Activated T-cell treated with anti-CD3 and anti-CD28 coated beads for 1 hour (primary cell): ENCODE data around the gene RAB7A.

Source experiments
- DNase-seq: peaks from one replicate; pipeline ENCODE4 v3.0.0-alpha.2; 2020; ENCODE audit warnings: low read depth

Gene RAB7A

DNA sequence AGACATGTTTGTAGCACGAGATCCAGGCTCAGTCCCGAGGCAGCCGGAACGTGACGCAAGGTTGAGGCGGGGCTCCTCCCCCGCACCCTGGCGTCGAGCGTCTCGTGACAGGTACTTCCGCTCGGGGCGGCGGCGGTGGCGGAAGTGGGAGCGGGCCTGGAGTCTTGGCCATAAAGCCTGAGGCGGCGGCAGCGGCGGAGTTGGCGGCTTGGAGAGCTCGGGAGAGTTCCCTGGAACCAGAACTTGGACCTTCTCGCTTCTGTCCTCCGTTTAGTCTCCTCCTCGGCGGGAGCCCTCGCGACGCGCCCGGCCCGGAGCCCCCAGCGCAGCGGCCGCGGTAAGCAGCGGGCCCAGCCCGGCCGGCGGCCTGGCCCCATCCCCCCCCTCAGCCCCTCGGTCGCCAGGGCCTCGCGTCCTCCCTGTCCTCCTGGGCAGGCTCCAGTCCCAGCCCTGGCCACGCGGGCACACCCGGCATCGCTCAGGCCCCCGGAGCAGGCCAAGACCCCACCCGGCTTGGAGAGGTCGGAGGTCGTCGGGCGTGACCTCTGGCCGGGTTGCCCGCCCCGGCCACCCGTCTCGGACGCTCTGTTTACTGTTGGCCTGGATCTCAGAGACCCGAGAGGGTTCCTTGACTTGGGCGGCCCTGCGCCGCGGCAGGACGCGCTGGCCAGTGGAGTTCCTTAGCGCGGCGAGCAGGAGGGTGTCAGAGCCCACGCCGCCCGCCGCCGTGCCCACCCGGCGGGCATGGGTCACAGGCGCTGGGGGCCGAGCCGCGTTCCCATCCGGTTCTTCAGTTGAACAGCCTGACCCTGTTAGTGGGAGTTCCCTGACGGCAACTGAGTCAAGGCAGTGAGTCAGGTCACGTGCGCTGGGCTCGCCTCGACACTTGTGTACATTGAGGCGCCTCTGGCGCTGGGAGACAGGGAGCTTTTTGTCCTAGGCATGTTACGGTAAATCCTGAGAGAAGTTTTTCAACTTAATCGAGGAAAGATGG lies at the start of gene RAB7A:
Gene RAB7A (plus strand): TSS at position 161 of the 994 bp plus-strand sequence. CDS start 69,185 bp downstream, outside the sequence.
- DNase-seq = peak; percentile 92

DNA sequence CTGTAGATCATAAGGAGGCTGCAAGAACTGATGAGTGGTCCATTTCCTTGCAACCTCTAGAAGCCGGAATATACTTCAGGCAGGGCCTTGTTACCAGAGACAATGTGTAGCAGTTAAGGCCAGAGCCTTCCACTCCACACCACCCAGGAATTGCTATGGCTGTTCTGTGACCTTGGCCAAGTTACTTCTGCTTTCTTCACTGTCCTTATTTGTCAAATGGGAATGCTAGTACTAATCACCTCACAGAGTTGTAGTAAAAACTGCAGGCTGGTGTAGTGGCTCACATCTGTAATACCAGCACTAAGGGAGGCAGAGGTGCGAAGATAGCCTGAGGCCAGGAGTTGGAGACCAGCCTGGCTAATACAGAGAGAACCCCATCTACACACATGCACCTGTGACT lies 46.6 kb upstream of the RAB7A start:
- DNase-seq = no peak

DNA sequence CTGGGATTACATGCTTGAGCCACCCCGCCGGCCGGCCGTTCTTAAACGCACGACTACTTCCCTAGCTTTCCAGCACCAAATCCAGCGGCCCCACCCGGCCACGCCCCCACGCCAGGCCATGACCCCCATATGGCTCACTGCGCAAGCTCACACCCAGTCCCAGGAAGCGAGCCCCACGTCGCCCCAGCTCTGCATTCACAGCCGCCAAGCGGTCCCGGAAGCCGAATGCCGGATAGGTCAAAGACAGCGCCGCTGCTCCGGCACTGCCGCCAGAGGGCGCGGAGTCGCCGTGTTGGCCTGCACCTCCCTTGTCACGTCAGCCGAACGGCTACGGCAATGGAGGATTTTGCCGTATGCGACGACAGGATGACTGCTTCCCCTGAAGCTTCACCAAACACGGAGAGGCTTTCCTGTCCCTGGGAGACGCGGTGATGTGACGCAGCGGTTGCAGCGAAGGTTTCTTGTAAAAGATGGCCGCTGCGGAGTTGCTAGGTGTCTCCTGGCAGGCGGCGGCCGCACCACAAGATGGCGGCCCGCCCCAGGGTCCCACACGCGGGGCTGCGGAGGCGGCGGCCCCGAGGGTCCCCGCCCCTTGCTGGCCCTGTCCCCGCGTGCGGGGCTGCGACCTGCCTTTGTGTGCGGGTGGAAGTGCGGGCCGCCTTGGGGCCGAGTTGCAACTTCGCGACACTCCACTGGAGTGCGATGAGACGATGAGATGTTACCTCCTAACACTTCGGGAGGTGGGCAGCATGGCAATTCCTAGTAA lies 45.2 kb upstream of the RAB7A start:
- peak; percentile 95 for DNase-seq

DNA sequence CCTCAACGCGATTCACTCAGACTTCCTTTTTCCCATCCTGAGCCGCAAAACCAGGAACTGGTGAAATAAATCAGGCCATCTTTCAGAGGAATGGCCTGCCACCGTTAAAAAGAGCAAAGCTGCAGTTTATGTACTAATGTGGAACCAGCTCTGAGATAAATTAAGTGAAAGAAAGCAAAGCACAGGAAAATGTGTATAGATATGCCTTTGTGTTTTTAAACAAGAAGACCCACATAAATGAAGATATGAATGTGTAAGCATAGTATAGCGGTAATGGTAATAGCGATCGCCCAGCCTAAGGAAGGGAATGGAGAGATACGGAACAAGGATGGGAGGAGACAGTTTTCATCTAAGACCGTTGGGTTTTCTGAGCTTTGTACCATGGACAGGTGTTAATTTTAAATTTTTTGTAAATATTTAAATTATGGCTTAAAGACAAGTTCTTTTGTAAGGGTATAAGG lies 44.6 kb upstream of the RAB7A start:
- DNase-seq = no peak

DNA sequence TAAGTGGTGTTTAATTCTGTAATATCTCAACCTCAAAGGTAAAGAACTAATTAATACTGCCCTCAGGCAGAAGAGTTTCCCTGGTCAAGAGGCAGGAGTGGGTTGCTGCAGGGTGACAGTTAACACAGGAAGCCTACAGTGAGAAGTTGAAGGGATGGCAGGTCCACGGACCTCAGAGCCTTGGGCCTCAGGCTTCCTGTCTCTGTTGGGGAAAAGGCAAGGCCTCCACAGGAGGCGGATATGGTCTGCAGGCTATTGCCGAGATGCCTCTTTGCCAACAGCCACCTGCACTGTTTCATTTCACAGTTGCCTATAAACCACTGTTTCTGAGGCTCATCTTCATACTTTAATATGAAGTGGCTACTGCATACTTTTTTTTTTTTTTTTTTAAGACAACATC lies 42.0 kb upstream of the RAB7A start:
- DNase-seq = no peak

DNA sequence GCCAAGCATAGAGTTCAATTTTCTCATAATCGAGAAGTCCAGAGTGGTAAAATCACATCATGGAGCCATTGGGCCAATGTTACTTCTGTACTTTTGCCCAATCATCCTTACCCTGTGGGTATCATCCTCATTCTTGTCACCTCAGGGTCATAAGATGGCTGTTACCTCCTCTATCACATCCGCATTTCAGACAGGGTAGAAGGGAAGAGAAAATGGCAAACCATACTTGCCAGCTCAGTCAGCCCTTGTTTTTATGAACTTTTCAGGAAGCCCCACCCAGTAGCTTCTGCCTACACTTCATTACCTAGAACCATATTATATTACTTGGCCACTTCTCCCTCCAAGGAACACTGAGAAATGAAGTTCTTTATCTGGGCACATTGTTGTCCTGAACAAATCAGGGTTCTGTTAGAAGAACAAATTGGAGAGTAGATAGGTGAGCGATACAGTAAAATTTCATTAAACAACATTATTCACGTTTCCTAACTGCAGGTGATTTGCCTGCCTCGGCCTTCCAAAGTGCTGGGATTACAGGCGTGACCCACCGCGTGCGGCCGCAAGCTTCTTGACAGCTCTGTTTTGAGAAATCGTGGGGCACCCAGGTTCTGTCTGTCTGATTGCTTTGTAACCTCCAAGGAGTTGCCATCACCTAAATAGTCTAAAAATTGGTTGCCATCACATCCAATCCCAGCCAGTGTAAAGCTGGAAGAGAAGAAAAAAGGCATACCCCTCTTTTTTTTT lies 40.8 kb upstream of the RAB7A start:
- no peak for DNase-seq

DNA sequence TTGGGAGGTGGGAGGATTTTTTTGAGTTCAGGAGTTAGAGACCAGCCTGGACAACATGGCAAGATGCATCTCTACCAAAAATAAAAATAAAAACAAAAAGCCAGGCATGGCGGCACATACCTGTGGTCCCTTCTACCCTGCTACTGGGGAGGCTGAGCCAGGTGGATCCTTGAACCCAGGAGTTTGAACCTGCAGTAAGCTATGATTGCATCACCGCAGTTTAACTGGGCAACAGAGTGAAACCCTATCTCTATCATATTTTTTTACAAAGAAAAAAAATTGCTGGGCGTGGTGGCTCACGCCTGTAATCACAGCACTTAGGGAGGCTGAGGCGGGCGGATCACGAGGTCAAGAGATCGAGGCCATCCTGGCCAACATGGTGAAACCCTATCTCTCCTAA lies 39.5 kb upstream of the RAB7A start:
- no peak for DNase-seq

DNA sequence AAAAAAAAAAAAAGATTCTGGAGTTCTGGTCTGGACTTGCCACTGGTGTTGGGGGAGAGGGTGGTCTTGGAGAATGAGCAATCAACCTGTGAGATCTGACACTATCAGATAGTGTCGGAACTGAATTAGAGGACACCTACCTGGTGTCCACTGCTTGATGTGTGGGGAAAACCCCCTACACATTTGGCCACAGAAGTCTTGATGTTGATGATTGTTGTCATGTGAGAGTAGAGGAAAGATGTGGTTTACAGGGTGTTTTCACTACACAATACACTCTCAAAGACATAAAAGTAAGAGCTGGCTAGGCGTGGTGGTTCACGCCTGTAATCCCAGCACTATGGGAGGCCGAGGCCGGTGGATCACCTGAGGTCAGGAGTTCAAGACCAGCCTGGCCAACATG lies 36.9 kb upstream of the RAB7A start:
- DNase-seq = no peak

DNA sequence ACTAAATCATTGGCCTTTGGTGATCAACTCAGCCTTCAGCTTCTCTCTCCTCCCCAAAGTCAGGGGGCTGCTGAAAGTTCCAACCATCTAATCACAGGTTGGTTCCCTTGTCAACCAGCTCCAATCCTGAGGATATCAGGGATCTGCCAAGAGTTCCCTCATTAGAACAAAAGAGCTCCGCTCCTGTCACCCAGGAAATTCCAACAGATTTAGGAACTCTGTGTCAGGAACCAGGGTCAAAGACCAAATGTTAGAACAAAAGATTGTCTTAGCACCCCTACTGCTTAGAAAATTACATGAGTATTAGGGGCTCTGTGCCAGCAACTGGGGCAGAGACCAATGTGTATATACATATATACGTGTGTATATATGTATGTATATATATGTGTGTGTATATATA lies 32.3 kb upstream of the RAB7A start:
- DNase-seq = no peak

DNA sequence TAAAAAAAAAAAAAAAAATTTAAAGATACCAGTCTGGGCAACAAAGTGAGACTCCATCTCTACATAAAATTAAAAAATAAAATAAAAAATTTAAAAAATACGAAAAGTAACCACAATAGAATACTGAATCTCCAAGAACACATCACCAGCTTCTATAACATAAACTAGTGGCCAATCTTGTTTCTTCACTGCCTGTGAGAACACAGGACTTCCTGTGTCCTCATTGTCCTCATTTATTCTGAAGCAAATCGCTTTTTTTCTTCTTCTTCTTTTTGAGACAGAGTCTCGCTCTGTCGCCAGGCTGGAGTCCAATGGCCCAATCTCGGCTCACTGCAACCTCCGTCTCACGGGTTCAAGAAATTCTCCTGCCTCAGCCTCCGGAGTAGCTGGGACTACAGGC lies 28.6 kb upstream of the RAB7A start:
- no peak for DNase-seq

DNA sequence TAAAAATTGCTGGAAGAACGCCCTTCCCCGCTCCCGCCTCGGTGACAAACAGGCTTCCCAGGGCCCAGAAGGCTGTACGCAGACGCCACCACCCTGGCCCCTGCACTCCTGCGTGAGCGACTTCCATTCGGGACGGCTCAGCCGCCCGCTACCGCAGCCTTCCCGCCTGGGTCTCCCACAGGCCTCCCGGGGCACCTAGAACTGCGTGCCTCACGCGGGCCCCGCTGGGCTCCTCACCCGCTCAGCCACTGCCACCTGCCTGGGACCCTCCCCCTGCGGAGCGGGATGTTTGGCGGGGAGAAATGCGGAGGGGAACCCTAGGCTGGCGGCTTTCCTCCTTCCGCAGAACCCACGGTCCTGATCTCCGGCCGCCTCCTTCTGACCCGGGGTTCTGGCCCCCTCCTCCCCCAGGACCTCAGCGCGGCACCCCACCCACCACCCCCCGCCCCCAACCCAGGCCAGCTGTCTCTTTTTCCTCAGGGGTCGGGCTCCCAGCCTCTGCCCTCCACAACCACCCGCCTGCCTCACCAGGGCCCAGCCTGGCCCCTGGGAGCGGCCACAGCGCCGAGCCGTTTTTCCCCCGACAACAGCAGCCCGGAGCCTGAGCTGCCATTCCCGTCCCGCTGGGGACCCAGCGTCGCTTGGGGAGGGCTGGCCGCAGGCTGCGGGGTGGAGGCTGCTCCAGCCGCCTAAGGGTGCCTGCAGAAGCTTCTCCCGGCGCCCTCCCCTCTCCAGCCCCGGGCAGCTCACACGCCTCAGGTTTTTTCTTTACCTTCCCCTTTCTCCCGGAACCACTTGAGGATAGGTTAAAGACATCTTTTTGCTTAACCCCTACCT lies 27.6 kb upstream of the RAB7A start:
- peak; percentile 6 for DNase-seq

DNA sequence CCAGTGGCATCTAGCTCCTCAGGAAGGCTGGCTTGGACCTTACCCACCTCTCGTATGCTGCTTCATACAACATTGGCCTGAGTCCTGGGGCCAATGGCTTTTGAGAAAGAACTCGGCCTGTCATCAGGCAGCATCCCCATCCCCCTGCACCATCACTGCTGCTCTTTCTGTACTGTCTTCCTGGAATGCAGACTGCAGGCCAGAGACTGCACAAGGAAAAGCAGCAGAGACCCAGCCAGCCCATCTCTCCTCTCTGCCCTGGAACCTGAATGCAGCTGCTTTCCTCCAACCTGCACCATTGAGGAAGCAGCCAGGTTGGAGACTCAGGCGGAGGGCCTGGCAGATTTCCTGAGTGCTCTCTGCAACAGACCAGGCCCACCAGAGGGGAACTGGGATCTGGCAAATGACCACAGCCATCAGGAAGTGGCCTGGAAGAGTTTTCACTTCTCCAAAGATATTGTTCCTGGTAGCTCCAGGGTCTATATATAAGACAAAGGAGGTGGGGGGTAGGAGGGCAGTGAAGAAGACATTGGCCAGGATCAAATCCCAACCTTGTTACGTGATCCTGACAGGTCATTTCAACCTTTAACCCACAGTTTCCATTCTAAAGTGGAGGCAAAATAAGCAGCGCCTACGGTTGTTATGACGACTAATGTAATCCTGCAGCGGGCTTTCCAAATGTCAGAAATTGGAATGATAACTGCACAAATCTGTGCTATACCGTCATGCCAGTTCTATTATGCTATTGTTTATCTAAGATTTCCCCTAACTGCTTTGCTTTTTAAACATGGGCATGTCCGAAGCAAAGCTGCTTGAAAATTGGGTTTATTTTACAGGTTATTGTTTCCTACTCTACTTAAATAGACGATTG lies 24.4 kb upstream of the RAB7A start:
- DNase-seq = no peak

DNA sequence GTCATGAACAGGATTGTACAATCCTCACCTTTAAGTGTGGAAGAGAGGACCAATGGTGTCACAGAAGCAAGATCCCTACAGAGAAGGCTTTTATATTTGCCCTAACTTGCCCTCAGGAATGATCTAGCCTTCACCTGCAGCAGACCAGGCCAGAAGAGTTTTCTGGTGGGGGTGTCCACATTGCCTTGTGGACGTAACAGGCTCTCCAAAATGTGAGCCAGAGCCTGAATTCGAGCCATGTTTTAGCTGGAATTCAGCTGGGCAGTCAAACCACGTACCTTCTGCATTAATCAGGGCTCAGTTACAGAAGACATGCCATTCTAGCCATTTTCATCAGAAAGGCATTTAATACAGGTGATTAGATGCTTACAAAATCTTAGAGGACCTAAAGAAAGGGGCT lies 23.6 kb upstream of the RAB7A start:
- DNase-seq = no peak

DNA sequence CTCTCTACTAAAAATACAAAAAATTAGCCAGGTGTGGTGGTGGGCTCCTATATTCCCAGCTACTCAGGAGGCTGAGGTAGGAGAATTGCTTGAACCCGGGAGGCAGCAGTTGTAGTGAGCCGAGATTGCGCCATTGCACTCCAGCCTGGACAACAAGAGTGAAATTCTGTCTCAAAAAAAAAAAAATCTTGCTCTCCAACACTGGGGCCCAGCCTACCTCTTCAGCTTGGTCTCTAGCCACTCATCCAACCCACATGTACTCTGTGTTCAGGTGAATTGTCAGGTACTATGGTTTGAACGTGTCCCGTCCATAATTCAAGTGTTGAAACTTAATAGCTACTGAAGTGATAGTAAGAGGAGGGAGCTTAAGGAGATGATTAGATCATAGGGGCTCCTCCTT lies 22.4 kb upstream of the RAB7A start:
- no peak for DNase-seq

DNA sequence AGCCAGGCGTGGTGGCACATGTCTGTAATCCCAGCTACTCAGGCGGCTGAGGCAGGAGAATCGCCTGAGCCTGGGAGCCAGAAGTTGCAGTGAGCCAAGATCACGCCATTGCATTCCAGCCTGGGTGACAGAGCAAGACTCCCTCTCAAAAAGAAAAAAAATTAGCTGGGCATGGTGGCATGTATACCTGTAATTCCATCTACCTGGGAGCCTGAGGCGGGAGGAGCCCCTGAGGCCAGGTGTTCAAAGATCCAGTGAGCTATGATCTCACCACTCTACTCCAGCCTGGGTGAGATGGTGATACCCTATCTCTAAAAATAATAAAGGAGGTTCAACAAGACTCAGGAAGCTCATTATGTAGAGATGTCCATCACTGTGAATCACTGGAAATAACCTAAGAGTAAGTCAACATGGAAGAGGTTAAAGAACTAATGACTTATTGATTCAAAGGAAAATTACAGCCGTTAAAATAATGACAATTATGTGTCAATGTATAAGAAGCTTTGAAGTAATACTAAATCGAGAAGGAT lies 19.8 kb upstream of the RAB7A start:
- no peak for DNase-seq

DNA sequence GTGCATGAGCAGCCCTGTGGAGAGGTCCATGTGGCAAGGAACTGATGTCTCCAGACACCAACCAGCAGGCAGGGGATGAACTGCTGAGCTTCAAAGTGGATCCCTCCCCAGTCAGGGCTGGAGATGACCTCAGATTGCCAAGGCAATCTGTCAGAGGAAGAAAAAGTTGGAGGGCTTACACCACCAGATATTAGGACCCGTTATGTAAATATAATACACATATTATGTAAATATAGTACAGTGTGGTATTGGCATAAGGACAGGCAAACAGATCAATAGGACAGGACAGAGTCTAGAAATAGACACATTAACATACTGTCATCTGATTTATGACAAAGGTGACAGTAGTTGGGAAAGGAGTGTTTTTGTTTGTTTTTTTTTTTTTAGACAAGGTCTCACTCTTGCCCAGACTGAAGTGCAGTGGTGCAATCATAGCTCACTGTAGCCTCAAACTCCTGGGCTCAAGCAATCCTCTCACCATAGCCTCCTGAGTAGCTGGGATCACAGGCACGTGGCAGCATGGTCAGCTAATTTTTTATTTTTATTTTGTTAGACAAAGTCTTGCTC lies 18.0 kb upstream of the RAB7A start:
- no peak for DNase-seq

DNA sequence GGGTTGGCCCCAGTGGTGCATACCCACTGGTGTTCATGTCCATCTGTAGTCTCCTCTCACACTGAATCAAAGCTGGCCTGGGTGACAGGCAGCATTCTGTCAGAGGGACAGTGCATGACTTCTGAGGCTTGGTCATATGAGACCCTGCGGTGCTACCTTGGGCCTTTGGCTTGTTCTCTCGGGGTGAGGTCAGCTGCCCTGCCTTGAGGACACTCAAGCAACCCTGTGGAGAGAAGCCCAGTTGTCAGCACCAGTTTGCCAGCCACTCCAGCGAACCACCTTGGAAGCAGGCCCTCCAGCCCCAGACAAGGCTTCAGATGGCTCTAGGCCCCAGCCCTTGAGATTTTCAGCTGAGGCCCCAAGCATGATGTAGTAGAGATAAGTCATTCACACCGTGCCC lies 16.9 kb upstream of the RAB7A start:
- no peak for DNase-seq

DNA sequence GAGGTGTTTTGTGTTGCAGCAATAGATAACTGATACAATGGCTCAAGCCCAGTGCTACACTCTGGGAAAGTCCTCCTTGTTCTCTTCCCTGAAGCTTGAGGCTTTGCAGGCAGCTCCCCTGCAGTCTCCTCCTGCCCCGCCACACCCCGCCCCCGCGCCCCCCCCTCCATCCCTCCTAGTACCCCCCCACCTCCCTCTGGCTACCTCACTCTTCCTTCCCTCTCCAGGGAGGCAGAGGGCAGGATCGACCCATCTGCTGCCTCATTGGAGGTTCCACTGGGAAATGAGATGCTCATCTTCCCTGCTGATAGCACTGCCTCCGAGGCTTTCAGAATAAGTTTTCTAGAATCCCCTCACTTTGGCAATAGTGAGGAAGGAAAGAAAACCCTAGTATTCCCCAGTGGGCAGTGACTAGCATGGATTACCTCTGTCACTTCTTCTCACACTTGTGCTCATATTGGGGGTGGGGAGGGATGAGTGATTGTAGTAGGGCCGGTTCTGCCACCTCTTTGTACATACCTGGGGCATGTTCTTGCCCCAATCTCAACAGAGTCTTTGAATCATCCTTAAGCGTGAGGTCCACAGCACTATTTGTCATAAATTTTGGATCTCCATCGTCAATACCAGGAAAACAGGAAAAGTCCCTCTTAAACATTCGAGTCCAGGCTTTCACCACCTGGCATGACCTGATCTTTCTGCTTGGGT lies 16.3 kb upstream of the RAB7A start:
- DNase-seq = no peak

DNA sequence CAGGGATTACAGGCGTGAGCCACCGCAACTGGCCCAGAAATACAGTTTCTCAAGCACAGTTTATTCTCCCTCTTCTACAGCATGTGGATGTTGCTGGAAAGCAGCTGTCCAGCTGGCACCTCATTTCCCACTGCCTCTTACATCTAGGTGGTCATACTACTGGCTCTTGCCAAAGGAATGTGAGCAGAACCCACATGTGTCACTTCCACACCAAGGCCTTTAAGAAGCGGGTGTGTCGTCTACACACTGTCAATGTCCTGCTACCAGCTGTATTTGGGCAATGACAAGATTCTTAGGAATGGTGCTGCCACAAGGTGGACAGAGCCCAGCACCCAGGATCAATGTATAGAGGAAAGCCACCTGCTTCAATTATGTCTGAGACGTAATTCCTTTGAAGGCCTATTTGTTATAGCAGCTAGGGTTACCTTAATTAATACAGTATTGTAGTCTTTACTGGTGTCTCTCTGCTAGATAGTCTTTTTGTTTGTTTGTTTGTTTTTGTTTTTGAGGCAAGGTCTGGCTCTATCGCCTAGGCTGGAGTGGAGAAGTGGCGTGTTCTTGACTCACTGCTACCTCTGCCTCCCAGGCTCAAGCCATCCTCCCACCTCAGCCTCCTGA lies 15.1 kb upstream of the RAB7A start:
- DNase-seq = no peak
